HL-60/S4 (cell line): ENCODE results near the gene COG5.

Experiments used
- in situ Hi-C: fragments of 300-500 bp; cut with MboI; formaldehyde crosslinking; loops from 2 replicates; pipeline ENCODE4 v1.14.3; 2022; ENCODE audit warnings: low sequenced_read_pairs

Gene COG5

GRCh38 chr7:107563775-107564552 is at the start of gene COG5, which contains the start of gene DUS4L:
COG5 (minus strand) TSS chr7:107563920; CDS start chr7:107563896, 24 bp downstream.
DUS4L (plus strand) TSS chr7:107563971; CDS start chr7:107567071, 3,100 bp downstream.
- in situ Hi-C loops: no loop called here

DNA sequence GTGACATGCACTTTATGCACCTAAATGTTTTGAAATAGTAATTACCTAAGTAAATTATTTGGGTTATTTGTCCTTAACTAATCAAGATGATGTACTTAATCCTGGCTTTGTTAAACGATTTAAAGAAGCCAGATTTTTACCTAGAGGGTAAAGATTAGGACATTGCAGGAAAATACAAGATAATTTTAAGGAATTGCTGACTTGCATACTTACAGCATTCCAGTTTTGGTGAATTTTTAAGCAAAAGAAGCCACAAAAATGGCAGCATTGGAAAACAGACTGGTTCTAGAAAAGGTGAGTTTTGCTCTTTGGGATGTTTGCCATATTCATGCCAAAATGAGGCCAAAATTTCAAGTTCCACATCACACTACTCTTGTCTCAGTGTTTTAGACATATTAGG is 49.7 kb upstream of the COG5 start:
- in situ Hi-C loops: no loop called here

DNA sequence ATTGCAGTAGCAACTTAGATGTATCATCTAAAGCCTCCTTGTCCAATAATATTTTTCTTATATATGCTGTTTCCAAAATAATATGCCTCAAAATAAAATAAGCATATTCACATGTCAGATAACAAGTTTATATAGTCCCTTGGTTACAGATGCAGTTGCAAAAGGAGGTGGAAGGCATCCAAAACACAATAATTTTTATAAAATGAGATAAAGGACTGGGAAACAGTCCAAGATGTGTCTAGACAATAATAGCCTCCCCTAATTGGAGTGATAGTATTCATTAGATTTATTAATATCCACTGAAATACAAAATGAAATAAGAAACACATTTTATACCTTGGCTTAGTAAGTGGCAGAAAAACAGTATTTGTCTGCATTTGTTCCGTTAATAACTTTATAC is 46.6 kb upstream of the COG5 start:
- in situ Hi-C loops: no loop called here

DNA sequence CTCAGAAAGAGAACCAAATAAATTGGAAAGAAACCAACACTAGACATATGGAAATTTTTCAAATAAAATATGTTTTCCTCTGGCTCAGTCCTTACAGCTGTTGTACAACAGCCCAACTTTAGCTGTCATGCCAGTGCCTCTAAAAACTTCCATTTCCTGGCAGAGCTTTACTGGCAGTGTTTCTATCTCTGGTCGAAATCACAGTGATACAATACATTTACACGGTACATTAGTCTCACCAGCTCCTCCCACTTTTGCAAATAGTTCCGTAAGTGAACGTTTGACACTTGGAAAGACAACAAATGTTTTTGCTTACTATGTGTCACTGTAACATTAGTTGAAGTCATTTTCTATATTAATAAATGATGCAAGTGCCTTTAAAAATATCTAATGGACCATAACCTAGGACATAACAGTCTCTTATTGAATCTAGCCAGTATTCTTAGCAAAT is 46.1 kb upstream of the COG5 start:
- in situ Hi-C loops: no loop called here

DNA sequence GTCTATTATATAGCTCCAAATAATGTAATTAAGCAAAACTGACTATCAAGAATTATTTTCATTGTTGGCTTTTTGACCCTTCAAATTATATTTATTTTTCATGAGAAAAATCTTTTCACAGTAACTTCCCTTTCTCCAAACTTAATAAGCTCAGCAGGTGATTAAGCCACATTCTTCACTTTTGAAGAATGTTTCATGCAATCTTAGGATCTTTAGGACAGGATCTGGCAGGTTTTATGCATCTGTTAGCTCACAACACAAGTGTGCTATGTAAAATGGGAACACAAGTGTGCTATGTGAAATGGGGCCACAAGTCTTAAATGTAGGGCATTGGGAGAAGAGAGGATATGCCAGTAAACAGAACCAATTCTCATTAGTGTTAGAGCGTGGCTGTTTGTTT is 42.6 kb upstream of the COG5 start:
- in situ Hi-C loops: no loop called here

- in situ Hi-C loops: no loop called here
Measured at GRCh38 chr7:107605218-107605815, 41.6 kb upstream of the COG5 start.

DNA sequence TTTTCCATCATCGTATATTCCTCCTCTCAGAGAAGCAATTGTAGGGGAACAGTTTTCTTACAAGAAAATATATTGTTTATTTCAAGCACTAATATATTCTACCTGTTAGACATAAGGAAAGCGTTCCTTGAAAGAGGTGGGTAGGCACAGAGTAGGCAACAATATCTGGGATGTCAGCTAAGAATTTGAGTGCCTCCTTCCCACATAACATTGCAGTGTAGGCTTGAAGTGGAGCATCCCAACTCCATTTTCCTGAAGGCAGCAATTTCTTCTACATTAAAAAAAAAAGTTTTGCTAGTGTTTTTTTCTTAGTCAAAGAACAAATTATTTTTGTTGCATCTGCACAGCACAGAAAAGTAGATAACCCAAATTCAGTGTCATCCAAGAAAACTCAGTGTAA is 37.1 kb upstream of the COG5 start:
- in situ Hi-C loops: no loop called here

- in situ Hi-C loops: no loop called here
Measured at GRCh38 chr7:107599262-107599661, 35.5 kb upstream of the COG5 start.

DNA sequence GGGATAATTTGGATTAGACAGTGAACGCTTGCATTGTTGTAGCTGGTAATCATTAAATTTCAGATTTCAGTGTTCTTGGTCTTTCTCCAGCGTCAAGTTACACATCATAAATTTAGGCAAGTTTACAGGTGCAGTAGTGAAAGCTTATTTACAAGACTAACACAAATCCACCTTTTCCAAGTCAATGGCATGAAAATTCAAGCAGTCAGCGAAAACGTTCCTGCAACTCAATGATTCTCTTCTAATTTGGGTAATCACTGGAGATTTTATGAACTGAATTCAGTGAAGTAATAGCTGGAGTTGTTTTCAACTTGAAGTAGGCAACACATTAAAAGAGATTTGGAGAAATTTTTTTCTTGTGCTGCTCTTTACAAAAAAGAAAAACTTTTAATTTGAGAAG is 34.2 kb upstream of the COG5 start:
- in situ Hi-C loops: no loop called here

- in situ Hi-C loops: no loop called here
Measured at GRCh38 chr7:107597582-107597916, 33.8 kb upstream of the COG5 start.

DNA sequence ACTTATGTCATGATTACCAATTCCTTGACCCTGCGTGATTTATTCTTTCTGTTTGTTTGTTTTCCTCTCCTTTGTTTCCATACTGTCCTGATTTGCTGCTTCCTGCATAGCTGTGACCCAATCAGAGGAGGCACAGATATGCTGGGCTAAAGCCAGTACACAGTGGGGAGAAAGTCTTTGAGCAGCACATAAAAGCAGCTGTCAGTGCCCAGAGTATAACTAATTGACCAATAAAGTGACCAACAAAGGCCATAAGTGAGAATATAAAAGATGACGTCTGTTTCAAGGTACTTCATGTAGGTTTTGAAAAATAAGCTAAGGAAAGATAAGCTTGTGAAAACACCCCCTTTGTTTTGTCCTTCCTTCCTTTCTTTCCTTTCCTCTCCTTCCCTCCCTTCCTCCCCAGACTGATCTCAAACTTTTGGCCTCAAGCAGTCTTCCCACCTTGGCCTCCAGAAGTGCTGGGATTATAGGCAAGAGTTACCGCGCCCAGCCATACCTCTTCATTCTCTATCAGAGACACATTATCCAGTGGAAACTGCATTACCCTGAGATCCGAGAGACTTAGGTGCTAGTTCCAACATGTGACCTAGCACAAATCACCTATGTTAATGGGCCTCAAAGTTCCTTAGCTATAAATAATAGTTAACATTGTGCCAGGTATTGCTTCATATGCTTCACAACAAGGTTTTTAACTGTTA is 33.3 kb upstream of the COG5 start:
- in situ Hi-C loops: no loop called here

- in situ Hi-C loops: no loop called here
Measured at GRCh38 chr7:107594961-107595737, 31.4 kb upstream of the COG5 start.

GRCh38 chr7:107593025-107593410 is 29.3 kb upstream of the COG5 start:
- in situ Hi-C loops: no loop called here

DNA sequence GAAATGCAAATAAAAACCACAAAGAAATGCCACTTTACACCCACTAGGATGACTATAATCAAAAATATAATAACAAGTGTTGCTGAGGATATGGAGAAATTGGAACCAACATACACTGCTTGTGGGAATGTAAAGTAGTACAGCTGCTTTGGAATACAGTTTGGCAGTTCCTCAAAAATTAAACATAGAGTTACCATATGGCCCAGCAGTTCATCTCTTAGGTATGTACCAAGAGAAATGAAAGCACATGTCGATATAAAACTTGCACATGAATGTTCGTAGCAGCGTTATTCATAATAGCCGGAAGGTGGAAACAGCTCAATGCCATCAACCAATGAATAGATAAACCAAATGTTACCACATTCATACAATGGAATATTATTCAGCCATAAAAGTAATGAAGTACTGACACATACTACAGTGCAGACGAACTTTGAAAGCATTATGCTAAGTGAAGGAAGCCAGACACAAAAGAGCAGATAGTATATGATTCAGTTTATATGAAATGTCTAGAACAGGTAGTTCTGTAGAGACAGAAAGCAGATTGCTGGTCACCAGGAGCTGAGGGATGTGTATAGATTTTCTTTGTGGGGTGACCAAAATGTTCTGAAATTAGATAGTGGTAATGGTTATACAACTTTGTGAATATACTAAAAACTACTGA is 28.8 kb upstream of the COG5 start:
- in situ Hi-C loops: no loop called here

DNA sequence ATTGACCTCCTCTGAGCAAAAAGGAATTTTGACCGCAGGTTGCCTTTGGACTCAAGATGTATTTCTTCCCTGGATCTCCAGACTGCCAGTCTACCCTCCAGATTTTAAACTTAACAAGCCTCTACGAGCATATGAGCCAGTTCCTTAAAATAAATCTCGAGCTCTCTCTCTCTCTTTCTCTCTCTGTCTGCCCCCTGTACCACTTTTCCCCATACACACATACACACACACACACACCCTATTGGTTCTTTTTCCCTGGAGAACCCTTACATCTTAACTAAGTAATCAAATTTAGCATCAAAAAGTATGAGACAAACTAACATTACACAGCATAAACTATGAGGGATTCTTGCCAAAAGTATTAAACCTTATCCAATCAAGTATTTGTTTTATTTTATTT is 27.7 kb upstream of the COG5 start:
- in situ Hi-C loops: no loop called here

GRCh38 chr7:107588529-107589130 is 24.9 kb upstream of the COG5 start:
- in situ Hi-C loops: no loop called here

DNA sequence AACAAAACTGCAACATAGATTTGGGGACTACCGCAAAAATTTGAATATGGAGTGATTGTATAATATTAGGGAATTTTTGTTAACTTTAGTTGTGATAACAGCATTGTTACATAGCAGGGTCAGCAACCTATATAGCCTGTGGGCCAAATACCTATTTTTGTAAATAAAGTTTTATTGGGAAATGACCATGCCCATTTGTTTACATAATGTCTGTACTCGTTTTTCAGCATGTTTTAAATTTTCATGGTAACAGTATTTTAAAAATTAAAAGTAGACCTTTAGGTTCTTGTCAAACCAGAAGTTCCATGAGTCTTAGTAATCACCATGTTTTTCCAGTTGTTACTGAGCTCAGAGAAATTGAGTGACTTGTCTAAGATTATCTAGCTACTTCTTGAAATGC is 21.0 kb upstream of the COG5 start:
- in situ Hi-C loops: no loop called here

DNA sequence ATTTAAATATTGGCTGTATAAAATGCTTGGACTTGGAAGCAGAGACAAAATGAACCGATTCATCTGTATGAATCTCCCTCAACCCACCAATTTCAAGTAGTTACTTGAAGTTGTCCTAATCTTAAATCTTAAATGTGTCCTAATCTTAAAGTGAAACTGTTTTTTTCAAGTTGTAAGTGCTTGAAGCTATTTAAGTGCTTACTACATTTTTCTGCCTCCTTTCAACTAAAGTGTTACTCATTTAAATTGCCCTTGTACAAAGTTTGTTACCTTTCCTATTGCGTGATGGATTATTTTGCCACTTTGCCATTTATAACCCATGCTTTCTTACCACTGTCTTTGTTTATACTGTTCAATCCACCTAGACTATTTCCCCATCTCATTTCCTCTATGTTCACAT is 19.2 kb upstream of the COG5 start:
- in situ Hi-C loops: no loop called here

- in situ Hi-C loops: no loop called here
Measured at GRCh38 chr7:107581387-107582013, 17.8 kb upstream of the COG5 start.
